HepG2 (cell line): Measurements from ENCODE around the gene SASH3. TPM values are rescaled to one million over a fixed set of nuclear protein-coding genes. Genes with fewer than 3 reads are reported as not detected.

Experiments used
- ELF3 ChIP-seq: IDR thresholded peaks from 2 replicates; pipeline ENCODE4 v1.6.1; 2016; ENCODE audit warnings: missing genetic modification reagents, missing compliant biosample characterization
- FOXA1 ChIP-seq, 2 experiments: fragments of 450-650 bp in 1 of 2; sonication (generic) in 1 of 2; formaldehyde crosslinking in 1 of 2; IDR thresholded peaks; 2 replicates each; pipeline versions ENCODE4 v1.4.0 to v1.6.1; 2016 to 2020; ENCODE audit warnings: missing genetic modification reagents in 1 of 2
- GABPB1 ChIP-seq: IDR thresholded peaks from 2 replicates; pipeline ENCODE4 v1.6.1; 2016; ENCODE audit warnings: mild to moderate bottlenecking, missing genetic modification reagents, moderate library complexity, missing compliant biosample characterization
- HMGXB4 ChIP-seq, 2 experiments: sonication (generic) in 1 of 2; formaldehyde crosslinking in 1 of 2; IDR thresholded peaks; 2 replicates each; pipeline versions ENCODE4 v1.4.0 to v1.6.1; 2018 to 2020; ENCODE audit warnings: missing genetic modification reagents in 2 of 2, borderline replicate concordance in 1 of 2, low read depth in 1 of 2, mild to moderate bottlenecking in 1 of 2, missing biosample characterization in 1 of 2
- HOXA7 ChIP-seq: sonication (generic); formaldehyde crosslinking; IDR thresholded peaks from 2 replicates; pipeline ENCODE4 v1.8.1; 2022; ENCODE audit warnings: mild to moderate bottlenecking, missing genetic modification reagents, moderate library complexity
- KAT7 ChIP-seq: IDR thresholded peaks from 2 replicates; pipeline ENCODE4 v1.6.1; 2018; ENCODE audit warnings: borderline replicate concordance, missing compliant biosample characterization
- KLF9 ChIP-seq: IDR thresholded peaks from 2 replicates; pipeline ENCODE4 v1.6.1; 2016; ENCODE audit warnings: low read depth
- POLR2G ChIP-seq: fragments of 200-400 bp; formaldehyde crosslinking; IDR thresholded peaks from 2 replicates; pipeline ENCODE4 v1.6.1; 2018; ENCODE audit warnings: mild to moderate bottlenecking, low read depth, low read length, moderate library complexity
- SAP130 ChIP-seq: IDR thresholded peaks from 2 replicates; pipeline ENCODE4 v1.6.1; 2016; ENCODE audit warnings: low read depth
- ZFX ChIP-seq: sonication (generic); formaldehyde crosslinking; IDR thresholded peaks from 2 replicates; pipeline ENCODE4 v1.4.0; 2020; ENCODE audit warnings: mild to moderate bottlenecking, low read depth, missing genetic modification reagents, moderate library complexity
- ZNF136 ChIP-seq: sonication (generic); formaldehyde crosslinking; IDR thresholded peaks from 2 replicates; pipeline ENCODE4 v1.8.1; 2022; ENCODE audit warnings: low read depth, mild to moderate bottlenecking, moderate library complexity, missing genetic modification reagents
- ZNF414 ChIP-seq: sonication (generic); formaldehyde crosslinking; IDR thresholded peaks from 2 replicates; pipeline ENCODE4 v1.5.0; 2020; ENCODE audit warnings: missing genetic modification reagents
- ZNF687 ChIP-seq: sonication (generic); formaldehyde crosslinking; IDR thresholded peaks from 2 replicates; pipeline ENCODE4 v1.5.1; 2020; ENCODE audit warnings: mild to moderate bottlenecking, missing genetic modification reagents, moderate library complexity
- polyA plus RNA-seq, 8 experiments: library from polyadenylated mRNA; depleted of rRNA in 3 of 8; stranded (reverse) in 7 of 8; unstranded in 1 of 8; fragments of >200 nt; fragmentation: Illumina TruSeq in 4 of 8; extraction: Trizol in 4 of 8; gene quantifications; 2 replicates each; pipeline versions ENCODE4 v1.2.1 to v1.2.3, GENCODE V29; 2011 to 2016; ENCODE audit warnings: low read depth in 4 of 8, missing spikeins in 1 of 8, mixed read lengths in 1 of 8; ENCODE audit not compliant: insufficient read depth in 1 of 8
- total RNA-seq, 5 experiments: library from RNA; depleted of rRNA; stranded (reverse); fragments of >200 nt; fragmentation: Illumina TruSeq; extraction: Trizol; gene quantifications; 2 replicates each; pipeline ENCODE4 v1.2.3, GENCODE V29; 2016; ENCODE audit warnings: low read depth in 1 of 5
- TF ChIP-seq, protein P1 (sequence below): sonication (generic); formaldehyde crosslinking; IDR thresholded peaks from 2 replicates; pipeline ENCODE4 v1.4.0; 2020; ENCODE audit warnings: missing genetic modification reagents, borderline replicate concordance
- TF ChIP-seq, protein P2 (sequence below): sonication (generic); formaldehyde crosslinking; IDR thresholded peaks from 2 replicates; pipeline ENCODE4 v1.4.0; 2020; ENCODE audit warnings: mild to moderate bottlenecking, missing genetic modification reagents

SASH3 gene
- total and polyA plus RNA-seq, 2 of the 13 experiments (the other 11 are each of a cell fraction or from before 2014, with no cell fraction given), result 0.08 TPM; not detected in 1

GRCh38 chrX:129842510-129843208 lies 62.9 kb downstream of the SASH3 start (continued):
- TF ChIP-seq, protein P1, sequence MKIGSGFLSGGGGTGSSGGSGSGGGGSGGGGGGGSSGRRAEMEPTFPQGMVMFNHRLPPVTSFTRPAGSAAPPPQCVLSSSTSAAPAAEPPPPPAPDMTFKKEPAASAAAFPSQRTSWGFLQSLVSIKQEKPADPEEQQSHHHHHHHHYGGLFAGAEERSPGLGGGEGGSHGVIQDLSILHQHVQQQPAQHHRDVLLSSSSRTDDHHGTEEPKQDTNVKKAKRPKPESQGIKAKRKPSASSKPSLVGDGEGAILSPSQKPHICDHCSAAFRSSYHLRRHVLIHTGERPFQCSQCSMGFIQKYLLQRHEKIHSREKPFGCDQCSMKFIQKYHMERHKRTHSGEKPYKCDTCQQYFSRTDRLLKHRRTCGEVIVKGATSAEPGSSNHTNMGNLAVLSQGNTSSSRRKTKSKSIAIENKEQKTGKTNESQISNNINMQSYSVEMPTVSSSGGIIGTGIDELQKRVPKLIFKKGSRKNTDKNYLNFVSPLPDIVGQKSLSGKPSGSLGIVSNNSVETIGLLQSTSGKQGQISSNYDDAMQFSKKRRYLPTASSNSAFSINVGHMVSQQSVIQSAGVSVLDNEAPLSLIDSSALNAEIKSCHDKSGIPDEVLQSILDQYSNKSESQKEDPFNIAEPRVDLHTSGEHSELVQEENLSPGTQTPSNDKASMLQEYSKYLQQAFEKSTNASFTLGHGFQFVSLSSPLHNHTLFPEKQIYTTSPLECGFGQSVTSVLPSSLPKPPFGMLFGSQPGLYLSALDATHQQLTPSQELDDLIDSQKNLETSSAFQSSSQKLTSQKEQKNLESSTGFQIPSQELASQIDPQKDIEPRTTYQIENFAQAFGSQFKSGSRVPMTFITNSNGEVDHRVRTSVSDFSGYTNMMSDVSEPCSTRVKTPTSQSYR (CRISPR knock-in tag), result peak; percentile 10; the same call in 1 of the 2 replicates
- TF ChIP-seq ZNF136, result no peak
- TF ChIP-seq HMGXB4 (CRISPR knock-in tag; IDR thresholded peaks at IDR 0.05; ENCODE audit: borderline replicate concordance in 1 of 2, low read depth in 1 of 2), result 0 out of 4 replicates have a peak, but pooled peaks of 1 of the 2 experiments have one; percentile 0
- no peak for TF ChIP-seq ZNF414 (CRISPR knock-in tag)
- TF ChIP-seq ZFX (CRISPR knock-in tag), result peak; percentile 43
- no peak for TF ChIP-seq KAT7 (CRISPR knock-in tag)
- peak; percentile 69 for TF ChIP-seq SAP130 (CRISPR knock-in tag)
- TF ChIP-seq POLR2G, result no peak
- TF ChIP-seq FOXA1 (IDR thresholded peaks at IDR 0.05), result no peak
- TF ChIP-seq FOXA1 (CRISPR knock-in tag; IDR thresholded peaks at IDR 0.05), result 0 out of 2 replicates have a peak, but pooled peaks have one; percentile 44
- TF ChIP-seq GABPB1 (CRISPR knock-in tag), result 0 out of 2 replicates have a peak, but pooled peaks have one; percentile 32
- TF ChIP-seq HOXA7, result no peak
- TF ChIP-seq KLF9, result no peak
- TF ChIP-seq, protein P2, sequence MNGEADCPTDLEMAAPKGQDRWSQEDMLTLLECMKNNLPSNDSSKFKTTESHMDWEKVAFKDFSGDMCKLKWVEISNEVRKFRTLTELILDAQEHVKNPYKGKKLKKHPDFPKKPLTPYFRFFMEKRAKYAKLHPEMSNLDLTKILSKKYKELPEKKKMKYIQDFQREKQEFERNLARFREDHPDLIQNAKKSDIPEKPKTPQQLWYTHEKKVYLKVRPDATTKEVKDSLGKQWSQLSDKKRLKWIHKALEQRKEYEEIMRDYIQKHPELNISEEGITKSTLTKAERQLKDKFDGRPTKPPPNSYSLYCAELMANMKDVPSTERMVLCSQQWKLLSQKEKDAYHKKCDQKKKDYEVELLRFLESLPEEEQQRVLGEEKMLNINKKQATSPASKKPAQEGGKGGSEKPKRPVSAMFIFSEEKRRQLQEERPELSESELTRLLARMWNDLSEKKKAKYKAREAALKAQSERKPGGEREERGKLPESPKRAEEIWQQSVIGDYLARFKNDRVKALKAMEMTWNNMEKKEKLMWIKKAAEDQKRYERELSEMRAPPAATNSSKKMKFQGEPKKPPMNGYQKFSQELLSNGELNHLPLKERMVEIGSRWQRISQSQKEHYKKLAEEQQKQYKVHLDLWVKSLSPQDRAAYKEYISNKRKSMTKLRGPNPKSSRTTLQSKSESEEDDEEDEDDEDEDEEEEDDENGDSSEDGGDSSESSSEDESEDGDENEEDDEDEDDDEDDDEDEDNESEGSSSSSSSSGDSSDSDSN (CRISPR knock-in tag), result peak; percentile 17; the same call in 1 of the 2 replicates
- 0 out of 2 replicates have a peak, but pooled peaks have one; percentile 31 for TF ChIP-seq ELF3 (CRISPR knock-in tag)
- TF ChIP-seq ZNF687 (CRISPR knock-in tag), result peak; percentile 80
